Measurements from ENCODE around the gene MOSPD3. TPM values are rescaled to one million over a fixed set of nuclear protein-coding genes. Genes with fewer than 3 reads are reported as not detected.

MOSPD3 gene
- total RNA-seq, 1 donor from 2014 or later: 4.9 TPM

- no peak for DNase-seq
These were observed 17.2 kb upstream of the MOSPD3 start for GRCh38 chr7:100595188-100595587.

- DNase-seq: no peak
These were observed 13.9 kb upstream of the MOSPD3 start for GRCh38 chr7:100598425-100598824.

DNA sequence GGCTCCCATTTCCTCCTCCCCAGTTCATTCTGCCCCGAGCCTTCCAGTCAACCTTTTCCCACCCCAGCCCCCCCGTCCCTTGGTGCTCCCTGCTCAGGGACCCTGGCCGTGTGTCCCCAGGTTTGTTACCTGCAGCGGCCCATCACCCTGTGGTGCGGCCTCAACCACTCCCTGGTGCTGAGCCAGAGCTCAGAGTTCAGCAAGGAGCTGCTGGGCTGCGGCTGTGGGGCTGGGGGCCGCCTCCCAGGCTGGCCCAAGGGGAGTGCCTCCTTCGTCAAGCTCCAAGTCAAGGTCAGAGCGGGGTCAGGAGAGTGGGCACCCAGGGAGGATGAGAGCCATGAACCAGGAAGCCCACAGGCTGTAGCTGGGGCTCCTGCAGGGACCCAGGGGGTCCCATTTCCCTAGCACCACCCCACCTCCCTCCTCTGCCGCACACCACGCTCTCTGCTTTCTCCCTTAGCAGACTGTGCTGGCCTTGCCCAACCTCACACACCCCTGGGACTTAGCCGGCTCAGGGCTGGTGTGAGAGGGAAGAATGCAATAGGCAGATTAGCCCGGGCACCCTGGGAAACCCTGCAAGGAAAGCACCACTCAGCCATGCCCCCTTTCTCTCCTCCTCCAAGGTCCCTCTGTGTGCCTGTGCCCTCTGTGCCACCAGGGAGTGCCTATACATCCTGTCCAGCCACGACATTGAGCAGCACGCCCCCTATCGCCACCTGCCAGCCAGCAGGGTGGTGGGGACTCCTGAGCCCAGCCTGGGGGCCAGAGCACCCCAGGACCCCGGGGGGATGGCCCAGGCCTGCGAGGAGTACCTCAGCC is 12.2 kb upstream of the MOSPD3 start:
- DNase-seq: no peak

DNA sequence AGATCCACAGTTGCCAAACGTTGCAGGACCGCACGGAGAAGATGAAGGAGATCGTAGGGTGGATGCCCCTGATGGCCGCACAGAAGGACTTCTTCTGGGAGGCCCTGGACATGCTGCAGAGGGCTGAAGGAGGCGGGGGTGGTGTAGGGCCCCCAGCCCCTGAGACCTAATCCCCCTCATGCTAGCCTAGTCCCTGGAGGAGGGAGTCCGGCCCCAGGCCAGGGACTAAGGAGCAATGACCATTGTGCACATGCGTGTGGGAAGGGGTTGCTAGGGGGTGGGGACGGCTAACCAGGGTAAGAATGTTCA is 11.7 kb upstream of the MOSPD3 start:
- no peak for DNase-seq

- DNase-seq: no peak
These were observed 9.2 kb upstream of the MOSPD3 start for GRCh38 chr7:100602889-100603725.

DNA sequence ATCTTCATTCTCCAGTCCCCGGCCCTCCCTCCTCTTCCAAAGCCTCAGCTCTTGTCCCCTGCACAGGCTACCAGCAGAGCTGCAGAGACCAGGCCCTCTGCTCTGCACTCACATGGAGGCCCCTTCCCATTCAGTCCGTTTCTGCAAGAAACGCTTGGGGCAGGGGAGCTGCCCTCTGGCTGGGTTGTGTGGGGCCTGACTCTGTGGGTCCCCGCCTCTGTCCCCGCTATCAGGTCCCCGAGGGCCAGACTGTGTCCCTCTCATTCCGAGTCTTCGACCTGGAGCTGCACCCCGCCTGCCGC is 8.7 kb upstream of the MOSPD3 start:
- no peak for DNase-seq

GRCh38 chr7:100604028-100604975 is 8.0 kb upstream of the MOSPD3 start:
- DNase-seq: peak; percentile 66

GRCh38 chr7:100604976-100605911 is 7.1 kb upstream of the MOSPD3 start:
- no peak for DNase-seq

- no peak for DNase-seq
These were observed 6.0 kb upstream of the MOSPD3 start for GRCh38 chr7:100606313-100606712.

DNA sequence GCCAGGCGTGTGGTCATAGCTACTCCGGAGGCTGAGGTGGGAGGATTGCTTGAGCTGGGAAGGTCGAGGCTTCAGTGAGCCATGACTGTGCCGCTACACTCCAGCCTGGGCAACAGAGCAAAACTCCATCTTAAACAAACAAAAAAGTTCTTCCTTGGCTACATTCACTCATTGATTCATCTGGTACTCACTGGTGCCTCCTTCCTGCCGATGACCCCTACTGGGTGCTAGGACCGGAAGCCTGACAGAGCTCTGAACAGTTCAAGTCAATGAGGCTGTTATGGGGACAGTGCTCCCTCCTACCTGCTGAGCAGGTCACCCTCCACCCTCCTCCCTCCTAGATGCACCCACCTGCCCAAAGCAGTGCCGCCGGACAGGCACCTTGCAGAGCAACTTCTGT is 5.2 kb upstream of the MOSPD3 start:
- no peak for DNase-seq

- no peak for DNase-seq
These were observed 2.4 kb upstream of the MOSPD3 start for GRCh38 chr7:100609958-100610357.

DNA sequence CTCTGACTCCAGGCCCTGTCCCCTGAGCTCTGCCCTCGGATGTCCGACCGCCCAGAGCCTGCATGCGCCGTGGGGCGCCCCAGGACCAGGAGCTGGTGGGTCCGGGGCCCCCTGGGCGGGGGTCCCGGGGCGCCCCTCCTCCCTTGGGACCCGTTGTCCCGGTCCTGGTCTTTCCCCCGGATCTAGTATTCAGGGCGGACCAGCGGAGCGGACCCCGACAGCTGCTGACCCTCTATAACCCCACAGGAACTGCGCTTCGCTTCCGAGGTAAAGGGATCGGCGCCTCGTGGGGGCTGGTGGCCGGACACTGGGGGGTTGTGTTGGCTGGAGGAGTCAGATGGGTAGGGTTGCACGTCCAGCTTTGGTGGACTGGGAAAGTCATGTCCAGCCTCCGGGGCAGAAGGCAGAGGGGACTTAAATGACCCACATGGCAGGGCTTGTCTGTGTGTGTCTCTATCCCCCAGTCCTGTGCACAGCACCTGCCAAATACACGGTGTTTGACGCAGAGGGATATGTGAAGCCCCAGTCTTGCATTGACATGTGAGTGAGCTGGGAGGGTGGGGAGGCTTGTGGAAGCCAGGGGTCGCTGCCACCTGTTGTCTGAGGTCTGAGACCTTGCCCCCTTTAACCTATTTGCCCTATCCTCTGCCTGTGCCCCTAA is 520 bp downstream of the MOSPD3 start:
- peak; percentile 36 for DNase-seq

DNA sequence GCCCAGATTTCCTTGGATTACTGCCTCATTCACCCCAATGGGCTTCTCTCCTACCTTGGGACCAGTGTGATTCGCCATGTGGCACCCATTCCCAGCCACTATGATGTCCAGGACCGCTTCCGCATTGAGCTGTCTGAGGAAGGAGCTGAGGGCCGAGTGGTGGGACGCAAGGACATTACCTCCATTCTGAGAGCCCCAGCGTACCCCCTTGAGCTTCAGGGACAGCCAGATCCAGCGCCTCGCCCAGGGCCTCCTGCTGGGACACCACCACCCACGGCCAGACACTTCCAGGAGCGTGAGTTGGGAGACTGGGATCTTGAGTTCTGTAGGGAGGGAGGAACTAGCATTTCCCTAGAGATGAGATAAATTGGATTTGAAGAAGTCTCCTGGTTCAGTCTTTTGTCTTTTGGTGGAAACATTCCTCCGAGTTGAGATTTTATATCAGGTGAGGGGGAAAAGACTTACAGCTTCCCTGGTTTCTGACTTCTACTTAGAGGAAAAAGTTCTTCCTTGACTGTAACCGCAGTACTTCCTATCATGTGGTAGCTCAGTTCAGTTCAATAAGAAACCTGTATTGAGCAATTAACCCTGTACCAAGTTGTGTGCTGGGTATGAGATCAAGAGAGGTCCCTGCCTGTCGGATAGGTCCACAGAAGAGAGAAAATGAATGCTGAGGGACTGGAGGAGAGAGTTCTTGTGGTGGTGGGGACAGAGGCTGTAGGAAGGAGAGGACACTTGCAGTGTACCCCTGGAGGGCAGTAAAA is 1.3 kb downstream of the MOSPD3 start:
- no peak for DNase-seq

GRCh38 chr7:100614308-100614861 is 2.0 kb downstream of the MOSPD3 start:
- no peak for DNase-seq

DNA sequence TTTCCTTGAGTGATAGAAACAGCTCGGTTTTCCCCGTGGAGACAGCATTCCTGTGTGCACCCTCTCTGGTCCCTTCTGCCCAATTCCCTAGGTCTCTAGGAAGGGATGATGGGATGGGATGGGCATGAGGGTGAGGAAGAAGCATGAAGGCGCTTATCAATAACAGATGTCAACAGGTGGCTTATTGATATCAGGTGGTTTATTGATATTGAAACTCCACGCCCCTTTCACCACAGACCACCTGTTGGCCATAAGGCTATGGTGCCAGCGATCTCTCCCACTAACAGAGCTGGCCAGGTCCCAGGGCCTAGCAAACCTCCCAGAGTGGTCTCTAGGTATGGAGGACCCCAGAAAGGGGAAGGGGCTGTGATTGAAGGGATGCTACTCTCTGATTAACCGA is 7.9 kb downstream of the MOSPD3 start:
- DNase-seq: no peak

- no peak for DNase-seq
These were observed 8.5 kb downstream of the MOSPD3 start for GRCh38 chr7:100620804-100621203.

DNA sequence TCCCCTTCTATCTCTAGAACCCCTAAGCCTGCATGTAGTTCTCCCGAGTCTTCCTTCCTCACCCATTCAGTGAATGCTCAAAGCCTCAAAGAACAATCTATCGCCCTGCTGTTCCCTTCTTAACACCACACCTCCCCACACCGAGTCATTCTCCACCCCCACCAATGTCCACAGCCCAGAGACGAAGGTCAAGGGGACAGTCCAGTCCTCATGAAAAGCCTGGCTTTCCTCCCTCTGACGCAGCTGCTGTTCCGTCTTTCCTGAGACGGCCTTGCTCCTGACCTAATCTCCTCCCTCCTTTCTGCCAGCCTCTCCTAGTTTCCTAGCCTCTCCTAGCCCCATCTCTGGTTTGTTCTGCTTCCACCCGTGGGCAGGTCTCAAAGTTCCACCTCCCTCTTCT is 9.2 kb downstream of the MOSPD3 start:
- no peak for DNase-seq

GRCh38 chr7:100623951-100624824 is 11.8 kb downstream of the MOSPD3 start:
- DNase-seq: no peak

DNA sequence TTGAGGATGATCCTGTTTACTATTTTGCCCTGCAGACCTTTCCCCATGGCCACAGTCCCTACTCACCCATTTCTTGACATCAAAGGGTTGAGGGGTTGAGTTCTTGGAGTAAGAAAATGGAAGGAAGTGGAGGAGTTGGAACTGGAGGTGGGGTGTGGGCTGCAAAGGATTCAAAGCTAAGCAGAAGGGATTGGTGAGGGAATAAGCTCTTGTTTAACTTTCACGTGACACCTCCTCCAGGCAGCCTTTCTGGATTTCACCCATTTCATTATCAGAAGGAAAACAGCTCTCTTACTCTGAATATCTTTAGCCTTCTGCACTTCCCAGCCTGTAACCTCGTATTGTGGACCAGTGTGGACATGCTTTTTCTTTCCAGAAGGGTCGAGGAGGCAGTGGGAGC is 13.7 kb downstream of the MOSPD3 start:
- DNase-seq: no peak
